ENCODE measurements around the gene PYY.
"Not testable (repeated sequence)": the region's sequence is repeated elsewhere in the genome, so short reads cannot be mapped to it uniquely, and the experiment has no call there.

Gene PYY

DNA sequence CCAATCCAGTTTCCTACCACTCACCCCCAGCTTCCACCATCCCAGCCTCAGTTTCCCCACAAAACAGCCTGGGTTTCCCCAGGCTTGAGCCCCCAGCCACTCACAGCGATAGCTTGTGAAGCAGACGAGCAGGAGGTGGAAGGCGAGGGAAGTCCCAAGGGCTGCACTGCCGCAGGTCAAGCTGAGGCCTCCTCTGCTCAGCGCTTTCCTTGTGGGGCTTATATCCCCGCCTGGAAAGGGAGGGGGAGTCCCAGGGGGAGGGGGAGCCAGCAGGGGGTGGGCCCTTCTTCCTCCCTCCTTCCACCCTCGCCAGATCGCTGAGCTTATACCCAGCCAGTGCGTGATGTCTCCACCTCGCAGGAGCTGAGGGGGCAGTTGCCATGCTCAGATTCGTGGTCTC lies at the start of gene PYY:
TSS of gene PYY (minus strand) at position 195 of the 400 bp plus-strand sequence. CDS start 457 bp downstream, outside the sequence.
- DNase-seq (ENCODE audit: low spot score) (no peak), FAIRE-seq (peak; percentile 23)

DNA sequence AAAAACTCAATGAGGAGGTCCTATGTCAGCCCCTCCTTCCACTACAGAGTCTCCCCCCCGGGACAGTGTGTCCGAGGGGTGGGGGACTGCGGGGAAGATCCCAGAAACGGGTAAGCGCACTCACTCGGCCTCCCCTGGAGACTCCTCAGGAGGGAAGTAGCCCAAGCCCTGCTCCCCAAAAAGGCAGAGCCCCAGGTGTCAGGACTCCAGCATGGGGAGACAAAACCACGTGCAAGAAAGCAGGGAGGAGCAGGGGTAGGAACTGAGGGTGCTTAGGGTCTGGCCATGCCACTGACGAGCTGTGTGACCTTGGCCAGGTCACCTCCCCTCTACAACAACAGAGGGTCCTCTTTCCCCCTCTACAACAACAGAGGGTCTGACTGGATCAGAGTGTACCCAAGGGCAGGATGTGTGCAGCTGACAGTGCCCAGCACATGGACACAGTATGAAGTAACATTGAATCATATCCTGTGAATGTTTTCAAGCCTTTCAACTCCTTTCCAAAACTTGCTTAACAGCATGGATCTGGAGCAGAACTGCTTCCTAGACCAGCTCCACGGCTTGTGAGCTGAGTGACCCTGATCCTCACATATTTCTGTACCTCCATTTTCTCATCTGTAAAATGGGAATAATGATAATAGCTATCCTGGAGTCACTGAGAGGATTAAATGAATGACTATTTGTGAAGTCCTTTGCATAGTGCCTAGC lies 48.6 kb upstream of the PYY start:
- no peak for FAIRE-seq
- no peak for DNase-seq (ENCODE audit: low spot score)

DNA sequence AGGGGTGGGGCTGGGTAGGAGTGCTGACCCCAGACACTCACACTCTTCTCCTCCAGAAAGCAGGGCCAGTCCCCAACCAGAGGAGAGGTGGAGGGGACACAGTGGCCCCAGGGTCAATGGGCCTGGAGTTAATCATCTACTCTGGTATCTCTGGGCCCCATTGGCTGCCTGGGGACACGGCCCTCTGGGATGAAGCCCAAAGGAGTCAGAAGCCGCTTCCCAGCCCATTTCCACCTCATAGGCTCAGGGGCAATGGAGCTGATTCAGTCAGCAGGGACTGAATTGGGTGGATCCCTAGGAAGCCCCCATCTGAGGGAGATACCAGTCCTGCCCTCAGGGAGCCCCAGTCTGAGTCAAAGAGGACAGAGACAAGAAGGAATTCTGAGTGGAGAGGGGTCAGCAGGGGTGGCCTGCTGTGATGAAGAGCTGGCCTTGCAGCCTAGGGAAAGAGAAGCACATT lies 47.8 kb upstream of the PYY start:
- no peak for FAIRE-seq

DNA sequence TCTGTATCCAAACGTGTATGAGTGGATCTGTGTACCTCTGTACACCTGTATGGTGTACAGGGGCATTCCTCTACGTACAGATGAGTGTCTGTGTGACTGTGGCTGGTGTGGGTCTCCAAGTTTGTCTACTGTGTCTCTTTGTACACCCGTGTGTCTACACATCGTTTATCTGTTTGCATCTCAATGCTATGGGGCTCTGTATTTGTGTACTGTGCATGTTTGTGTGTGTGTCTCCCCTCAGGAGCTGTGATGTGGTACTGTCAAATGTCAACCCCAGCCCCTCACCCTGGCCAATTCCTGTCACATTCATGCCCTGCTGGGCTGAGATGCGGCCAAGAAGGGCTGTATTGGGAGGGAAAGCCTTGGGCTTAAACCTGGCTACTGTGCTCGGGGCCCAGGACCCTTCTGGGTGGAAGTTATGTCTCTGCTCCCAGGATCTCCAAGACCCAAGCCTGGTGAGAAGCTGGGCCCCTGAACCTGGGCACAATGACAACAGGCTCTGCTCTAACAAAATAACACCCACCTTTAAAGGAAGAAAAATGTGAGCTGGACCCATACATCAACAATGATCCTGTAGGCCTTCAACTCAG lies 47.2 kb upstream of the PYY start:
- DNase-seq (ENCODE audit: low spot score) (no peak), FAIRE-seq (peak; percentile 59)

More for the DNA sequence above, 47.8 kb upstream of the PYY start:
- DNase-seq (ENCODE audit: low spot score) = no peak

DNA sequence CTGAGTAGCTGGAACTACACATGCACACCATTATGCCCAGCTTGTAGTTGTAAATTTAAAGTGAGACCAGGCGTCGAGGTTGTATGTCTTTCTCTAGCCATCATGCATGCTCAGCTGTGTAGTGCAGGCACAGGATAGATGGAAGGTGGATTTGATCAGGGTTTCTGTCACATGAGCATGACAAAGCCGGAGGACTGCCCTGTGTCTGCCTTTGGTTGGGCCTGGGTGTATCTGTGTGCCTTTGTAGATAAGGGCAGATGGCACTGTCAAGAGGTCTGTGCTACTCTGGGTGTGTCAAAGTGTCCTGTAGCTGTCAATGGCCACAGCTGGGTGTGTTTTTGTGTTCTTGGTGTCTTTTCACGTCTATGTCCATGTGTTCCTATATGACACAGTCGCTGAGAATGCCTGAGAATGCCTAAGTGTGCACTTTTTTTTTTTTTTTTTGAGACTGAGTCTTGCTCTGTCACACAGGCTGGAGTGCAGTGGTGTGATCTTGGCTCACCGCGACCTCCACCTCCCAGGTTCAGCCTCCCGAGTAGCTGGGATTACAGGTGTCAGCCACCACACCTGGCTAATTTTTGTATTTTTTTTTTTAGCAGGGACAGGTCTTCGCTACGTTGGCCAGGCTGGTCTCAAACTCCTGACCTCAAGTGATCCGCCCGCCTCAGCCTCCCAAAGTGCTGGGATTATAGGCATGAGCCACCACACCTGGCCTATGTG lies 46.6 kb upstream of the PYY start:
- peak; percentile 59 for FAIRE-seq
- no peak for DNase-seq (ENCODE audit: low spot score)

DNA sequence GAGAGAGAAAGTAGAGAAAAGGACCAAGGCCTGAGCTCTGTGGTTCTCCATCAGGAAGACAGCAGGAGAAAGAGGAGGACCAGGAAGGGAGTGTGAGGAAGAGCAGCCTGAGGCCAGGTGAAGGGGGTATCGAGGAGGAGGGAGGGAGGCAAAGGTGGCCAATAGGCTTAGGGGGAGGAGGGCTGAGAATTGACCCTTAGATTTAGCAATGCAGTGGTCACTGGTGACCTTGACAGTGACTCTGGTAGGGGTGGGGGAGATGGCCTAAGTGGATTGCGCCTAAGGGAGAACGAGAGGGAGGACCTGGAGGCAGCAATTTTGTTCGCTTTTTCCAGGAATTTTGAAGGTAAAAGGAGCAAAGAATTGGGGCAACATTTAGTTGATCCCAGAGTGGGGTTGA lies 45.3 kb upstream of the PYY start:
- FAIRE-seq (no peak), DNase-seq (ENCODE audit: low spot score) (no peak)

DNA sequence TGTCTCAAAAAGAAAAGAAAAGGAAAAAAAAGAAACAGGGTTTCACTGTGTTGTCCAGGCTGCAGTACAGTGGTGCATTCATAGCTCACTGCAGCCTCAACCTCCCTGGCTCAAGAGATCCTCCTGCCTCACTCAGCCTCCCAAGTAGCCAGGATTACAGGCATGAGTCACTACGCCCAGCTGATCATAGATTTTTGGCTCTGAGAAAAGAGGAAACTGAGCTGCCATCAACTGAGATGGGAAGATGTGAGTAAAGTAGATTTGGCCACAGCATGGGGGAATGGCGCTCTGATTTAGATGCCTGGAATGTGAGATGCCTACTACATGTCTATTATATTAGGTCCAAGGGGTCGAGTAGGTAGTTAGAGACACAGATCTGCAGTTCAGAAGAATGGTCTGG lies 44.8 kb upstream of the PYY start:
- FAIRE-seq (peak; percentile 37), DNase-seq (ENCODE audit: low spot score) (no peak)

DNA sequence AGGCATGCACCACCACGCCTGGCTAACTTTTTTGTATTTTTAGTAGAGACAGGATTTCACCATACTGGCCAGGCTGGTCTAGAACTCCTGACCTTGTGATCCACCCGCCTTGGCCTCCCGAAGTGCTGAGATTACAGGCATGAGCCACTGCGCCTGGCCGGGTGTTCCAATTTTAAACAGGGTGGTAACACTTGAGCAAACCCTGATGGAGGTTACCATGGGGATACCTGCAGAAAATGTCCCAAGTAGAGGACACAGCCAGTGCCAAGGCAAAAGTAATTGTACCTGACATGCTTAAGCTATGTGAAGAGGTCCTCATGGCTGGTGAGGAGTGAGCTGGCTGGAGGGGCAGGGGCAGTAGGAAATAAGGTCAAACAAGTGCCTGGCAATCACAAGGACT lies 43.4 kb upstream of the PYY start:
- not testable (repeated sequence) for DNase-seq (ENCODE audit: low spot score); FAIRE-seq

DNA sequence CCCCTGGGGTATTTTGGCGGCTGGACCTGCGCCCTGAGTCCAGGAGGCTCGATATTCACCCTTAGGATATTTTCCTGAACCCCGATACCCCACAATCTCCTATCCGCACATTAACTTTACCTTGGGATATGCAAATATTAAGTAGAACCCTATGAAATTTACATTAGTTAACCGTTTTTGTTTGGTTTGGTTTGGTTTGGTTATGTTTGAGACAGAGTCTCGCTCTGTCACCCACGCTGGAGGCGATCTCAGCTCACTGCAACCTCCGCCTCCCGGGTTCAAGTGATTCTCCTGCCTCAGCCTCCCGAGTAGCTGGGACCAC lies 41.4 kb upstream of the PYY start:
- DNase-seq (ENCODE audit: low spot score) = no peak
- no peak for FAIRE-seq

DNA sequence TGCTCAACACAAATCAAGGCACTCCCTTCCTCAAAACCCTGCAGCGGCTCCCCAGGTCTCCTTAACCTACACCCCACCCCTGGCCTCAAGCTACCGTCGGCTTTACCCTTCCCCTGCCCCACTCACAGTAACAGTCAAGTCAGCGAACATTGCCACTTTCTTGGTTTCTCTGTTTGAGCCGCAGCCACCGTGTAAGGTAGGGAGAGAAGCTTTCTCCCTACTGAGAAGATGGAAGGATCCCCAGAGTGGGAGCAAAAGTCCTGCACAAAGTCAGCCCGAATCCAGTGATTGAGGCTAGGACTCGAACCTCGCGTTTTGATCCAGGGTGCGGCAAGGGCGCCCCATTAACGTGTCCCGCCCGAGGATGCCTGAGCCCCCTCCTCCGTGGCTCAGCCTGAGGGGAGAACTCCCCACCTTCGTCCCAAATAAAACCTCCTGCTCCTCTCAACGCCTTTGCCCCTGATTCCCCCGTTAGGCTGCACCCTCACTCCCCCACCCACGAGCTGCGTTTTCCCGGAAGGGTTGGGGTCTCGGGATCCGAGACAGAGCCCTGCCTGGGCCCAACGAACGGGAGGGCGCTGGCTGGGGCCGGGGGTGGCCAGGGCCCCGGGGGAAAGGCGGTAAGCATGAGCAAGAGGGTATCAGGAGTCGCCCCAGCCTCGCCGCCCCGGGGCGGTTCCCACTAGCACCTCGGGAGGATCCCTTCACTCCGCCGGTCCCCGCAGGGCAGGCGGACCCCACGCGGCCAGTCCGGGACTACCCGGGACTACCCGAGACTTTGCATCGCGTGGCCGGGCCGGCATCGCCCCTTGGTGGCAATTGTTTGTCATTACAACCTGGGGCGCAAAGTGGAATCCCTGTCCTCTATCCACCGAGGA lies 40.8 kb upstream of the PYY start:
- FAIRE-seq (no peak), DNase-seq (ENCODE audit: low spot score) (peak; percentile 85)

DNA sequence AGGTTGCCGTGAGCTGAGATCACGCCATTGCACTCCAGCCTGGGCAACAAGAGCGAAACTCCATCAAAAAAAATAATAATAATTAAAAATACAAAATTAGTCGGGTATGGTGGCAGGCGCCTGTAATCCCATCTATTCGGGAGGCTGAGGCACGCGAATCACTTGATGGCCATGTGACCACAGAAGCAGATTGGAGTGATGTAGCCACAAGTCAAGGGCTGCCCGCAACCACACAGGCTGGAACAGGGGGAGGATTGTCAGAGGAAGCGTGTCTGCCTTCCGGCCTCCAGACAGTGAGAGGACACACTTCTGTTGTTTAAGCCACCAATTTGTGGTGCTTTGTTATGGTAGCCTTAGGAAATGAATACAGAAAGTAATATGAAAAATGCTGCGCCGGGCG lies 38.9 kb upstream of the PYY start:
- FAIRE-seq = no peak

DNA sequence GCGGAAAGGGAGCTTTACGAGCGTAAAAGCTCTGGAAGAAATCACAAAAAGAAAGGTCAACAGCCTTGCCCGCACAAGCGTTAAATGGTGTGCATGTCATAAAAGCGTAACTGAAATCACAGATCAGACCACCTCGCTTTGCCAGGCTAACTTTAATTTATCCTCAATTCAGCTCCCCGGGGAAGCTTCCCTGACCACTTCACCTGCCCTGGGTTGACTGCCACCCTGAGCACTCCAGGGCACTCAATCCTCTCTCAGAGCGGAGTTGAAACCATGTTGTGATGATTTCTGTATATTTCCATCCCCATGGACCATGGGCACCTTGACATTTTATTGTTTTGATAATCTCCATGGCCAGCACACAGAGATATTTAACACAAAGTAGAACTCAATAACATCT lies 34.6 kb upstream of the PYY start:
- no peak for DNase-seq (ENCODE audit: low spot score)
- no peak for FAIRE-seq

More for the DNA sequence above, 38.9 kb upstream of the PYY start:
- no peak for DNase-seq (ENCODE audit: low spot score)

DNA sequence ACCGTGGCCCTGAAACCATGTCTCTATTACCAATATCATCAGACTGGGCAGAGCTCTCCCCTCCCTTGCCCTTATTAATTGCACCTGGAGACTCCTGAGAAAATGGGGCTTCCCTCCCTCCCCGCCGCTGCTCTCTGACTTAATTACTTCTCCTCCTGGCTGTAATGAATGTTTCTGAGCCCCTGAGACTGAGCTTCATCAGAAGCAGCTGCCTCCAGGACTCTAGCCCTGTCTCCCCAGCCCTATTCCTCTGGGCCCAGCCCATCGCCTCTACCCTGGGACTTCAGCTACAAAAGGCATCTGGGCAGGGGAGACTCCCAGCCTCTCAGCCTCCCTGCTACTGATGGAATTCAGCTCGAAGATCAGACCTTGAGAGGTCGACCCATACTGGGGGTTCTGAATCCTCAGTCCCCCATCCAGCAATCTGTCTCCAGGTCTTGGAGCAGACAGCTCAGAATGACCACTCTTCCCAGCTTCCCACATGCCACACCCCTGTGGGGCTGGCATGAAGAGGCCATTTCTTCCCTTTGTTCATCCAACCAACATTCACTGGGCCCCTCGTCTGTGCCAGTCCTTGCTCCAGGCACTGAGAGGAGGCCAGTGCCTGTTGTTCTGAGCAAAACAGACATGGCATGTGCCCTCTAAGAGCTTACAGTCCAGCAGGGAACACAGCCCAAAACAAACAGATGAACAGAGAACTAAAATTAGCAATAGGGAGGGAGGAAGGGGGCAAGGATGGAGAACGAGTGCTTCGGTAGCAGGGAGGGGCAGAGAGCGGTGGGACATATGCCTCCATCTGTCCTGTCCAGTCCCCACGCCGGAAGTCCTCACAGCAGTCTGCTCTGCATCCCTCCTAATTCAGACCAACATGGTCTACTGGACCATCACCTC lies 33.6 kb upstream of the PYY start:
- DNase-seq (ENCODE audit: low spot score) (no peak), FAIRE-seq (peak; percentile 83)

DNA sequence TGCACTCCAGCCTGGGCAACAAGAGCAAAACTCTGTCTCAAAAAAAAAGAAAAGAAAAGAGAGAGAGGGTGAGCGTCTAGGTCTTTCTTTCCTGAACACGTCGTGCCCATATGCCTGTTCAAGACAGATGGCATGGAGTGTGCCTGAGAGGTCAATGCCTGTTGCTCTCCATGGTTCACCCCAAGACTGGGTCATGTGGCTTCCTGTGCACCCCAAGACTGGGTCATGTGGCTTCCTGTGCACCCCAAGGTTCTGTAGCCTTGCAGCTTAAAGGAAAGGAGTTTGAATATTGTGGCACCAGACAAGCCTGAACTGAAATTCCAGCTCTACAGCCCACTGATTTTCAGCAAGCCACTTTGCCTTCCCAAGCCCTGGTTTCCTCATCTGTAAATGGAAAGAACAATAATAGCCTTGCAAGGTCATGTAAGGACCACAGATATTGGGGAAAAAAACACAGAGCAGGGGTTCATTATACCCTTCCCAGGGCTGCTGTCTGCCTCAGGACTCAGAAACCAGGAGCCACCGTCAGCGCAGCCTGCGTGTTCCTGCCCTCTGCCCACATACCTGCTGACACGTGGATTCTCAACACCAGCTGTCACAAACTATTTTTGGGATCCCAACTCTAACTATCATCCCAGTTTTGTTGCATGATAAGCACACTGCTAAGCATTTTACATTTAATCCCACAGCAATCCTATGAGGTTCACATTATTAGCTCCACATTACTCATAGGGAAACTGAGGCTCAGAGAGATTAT lies 32.7 kb upstream of the PYY start:
- FAIRE-seq (peak; percentile 9), DNase-seq (ENCODE audit: low spot score) (no peak)

DNA sequence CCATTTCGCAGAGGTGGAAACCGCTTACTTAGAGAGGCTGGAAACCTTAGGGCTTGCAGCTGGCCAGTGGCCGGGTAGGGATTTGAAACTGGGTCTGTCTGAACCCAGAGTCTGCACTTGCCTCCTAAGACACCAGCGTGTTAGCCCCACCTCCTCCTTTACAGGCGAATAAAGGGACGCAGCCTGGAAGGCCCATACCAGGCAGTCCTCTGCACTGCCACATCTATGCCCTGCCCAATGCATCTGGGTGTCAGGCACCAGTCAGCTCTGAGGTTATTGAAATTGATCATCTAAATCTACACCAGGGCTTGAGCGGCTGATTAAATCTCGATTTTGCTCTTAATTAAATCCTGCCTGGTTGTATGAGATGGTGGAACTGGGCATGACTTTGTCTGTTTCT lies 30.8 kb upstream of the PYY start:
- FAIRE-seq = no peak
- no peak for DNase-seq (ENCODE audit: low spot score)

DNA sequence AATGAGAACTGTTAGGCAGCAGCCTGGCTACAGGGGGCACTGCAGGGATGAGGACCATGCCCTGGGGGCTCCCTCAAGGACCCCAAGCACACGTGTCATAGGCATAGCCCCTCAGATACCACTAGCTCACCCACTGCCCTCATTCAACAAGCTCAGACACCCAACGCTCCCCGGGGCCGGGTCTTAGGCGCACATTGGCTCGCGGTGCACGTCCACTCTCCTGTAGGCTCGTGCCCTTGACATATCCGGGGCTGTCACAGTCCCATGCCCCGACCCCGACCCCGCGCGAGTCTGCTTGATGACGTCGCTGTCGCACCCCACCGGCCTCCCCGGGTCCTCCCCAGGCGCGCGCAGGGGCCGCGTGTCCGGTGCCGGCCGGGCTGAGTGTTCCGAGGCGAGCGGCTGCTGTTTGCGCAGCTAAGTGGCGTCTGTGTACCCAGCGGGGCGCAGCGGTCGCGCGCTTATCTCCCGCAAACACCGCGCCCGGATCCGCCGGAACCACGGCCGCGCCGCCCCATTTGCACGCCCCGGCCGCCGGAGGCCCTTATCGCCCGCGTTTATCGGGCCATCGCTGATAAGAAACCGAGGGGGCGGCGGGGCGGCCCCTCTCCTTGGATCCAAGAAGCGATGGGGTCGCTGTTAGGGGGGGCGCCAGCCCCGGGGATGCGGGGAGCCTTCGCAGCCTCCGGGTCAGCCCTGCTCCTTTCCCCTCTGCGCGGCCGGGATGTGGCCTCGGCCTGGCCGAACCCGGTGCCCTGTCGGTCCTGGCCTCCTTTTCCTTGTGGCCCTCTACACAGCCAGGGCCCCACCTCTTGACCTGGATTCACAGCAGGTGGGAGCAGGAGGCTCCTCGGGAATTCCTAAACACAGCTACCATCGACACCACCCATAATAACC lies 30.0 kb upstream of the PYY start:
- DNase-seq (ENCODE audit: low spot score) (no peak), FAIRE-seq (no peak)

DNA sequence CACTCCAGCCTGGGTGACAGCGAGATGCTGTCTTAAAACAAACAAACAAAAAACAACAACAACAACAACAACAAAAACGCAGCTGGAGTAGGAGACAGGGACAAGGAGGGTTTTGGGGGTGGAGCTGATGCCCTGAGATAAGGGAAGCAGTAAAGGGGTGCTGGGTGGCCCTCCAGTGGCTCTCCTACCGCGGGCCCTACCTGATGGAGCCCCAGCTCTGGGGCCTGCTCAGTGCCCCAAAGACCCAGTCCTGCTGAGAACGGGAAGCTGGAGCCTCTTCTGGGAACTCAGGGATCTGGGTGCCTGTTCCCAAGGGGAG lies 29.4 kb upstream of the PYY start:
- DNase-seq (ENCODE audit: low spot score) = no peak

DNA sequence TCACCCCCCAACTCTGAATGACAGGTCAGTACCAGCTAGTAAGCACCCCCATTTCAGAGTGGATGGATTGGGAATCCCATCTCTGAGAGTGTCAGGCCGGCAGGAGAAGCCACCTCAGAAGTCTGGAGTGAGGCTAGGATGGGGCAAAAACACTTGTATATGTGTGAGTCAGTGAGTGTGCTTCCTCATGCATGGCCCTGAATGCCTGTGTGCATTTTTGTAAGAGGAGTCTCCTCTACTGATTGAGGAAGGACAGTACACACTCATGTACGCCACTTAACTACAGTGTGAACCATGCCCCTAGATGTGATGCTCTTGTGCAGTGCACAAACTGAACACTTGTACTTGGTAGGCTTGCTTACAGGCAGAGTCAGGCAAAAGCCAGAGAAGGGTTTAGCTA lies 28.4 kb upstream of the PYY start:
- FAIRE-seq (peak; percentile 79), DNase-seq (ENCODE audit: low spot score) (no peak)

More for the DNA sequence above, 29.4 kb upstream of the PYY start:
- no peak for FAIRE-seq

DNA sequence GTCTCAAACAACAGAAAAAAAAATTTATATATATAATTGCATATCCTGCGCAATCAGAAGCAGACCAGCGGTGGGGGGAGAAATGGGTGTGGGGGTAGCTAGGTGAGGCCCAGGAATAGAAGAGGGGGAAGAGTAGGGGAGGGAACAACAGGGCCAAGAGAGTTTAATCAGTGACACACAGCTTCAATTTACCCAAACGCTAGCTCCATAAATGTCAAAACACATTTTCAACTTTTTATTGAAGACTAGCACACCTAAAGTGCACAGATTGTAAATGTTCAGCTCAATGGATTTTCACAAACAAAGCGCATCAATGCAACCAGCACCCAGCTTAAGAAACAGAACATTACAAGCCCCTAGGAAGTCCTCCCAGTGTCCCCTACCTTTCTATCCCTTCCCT lies 25.9 kb upstream of the PYY start:
- FAIRE-seq (no peak), DNase-seq (ENCODE audit: low spot score) (no peak)

All from urothelium cell line (cell line).